Activated T-helper 1 cell treated with Interleukin-2 at 50 U/mL for 16 hours (primary cell): Measurements from ENCODE around the gene ZNF618.
"Not testable (repeated sequence)": the region's sequence is repeated elsewhere in the genome, so short reads cannot be mapped to it uniquely, and the experiment has no call there.

ENCODE experiments used
- DNase-seq: peaks from one replicate; pipeline ENCODE4 v3.0.0-alpha.2; 2020; ENCODE audit warnings: low read depth

Gene ZNF618

GRCh38 chr9:113989714-113990569 is 113.8 kb downstream of the ZNF618 start:
- DNase-seq, result no peak

GRCh38 chr9:113990570-113990907 is 114.4 kb downstream of the ZNF618 start:
- no peak for DNase-seq

DNA sequence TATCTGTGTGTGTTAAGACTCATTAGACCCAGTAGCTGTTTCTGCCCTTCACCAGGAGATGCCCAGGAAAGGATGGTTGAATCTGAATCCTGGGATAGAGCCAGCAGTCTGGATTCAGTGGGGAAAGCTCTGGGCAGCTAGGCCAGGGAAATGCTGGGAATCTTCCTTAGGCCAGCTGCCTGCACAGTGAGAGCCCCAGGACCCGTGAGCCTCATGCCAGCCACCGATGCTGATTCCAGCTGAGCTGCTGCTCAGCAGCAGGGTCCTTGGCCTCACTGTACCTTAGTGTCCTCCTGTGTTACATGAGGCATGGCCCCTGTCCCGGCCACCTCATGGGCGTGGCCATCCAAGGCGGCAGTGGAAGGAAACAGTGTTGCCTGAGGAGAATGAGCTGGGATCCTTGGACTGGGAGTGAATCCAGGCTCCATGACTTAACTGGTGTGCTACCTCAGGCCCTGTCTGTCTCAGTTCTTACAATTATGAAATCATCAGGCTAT is 114.9 kb downstream of the ZNF618 start:
- no peak for DNase-seq

- DNase-seq, result no peak
Observed at GRCh38 chr9:113991714-113992113, 115.6 kb downstream of the ZNF618 start.

DNA sequence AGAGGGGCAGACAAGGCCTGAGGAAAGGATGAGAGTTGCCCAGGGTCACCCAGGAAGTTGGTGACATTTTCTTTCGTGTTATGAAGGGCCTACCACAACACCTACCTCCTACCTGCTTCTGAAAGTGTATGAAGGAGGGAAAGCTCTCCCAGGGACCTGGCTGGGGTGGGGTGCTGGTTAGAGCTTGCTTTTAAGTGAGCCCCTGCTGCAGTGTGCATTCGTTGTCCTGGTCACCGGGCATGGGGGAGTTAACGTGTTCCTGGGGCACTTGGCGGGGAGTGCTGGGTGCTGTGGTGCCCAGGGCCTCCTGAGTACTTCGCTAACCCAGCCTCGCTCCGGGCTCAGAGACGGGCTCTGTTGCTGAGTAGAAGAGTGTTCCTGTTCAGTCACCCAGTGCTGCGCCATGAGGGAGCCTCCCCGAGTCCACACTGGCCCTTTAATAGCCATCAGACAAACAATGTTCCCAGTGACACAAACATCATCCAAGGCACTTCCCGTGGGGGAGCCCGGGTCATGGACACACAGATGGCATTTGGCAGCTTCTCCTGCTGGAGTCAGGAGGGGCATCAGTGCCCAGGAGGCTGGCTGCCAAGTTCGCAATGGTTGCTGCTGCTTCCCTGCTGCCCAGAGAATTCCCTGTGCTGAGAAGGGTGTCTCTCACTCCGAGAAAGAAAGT is 116.3 kb downstream of the ZNF618 start:
- no peak for DNase-seq

DNA sequence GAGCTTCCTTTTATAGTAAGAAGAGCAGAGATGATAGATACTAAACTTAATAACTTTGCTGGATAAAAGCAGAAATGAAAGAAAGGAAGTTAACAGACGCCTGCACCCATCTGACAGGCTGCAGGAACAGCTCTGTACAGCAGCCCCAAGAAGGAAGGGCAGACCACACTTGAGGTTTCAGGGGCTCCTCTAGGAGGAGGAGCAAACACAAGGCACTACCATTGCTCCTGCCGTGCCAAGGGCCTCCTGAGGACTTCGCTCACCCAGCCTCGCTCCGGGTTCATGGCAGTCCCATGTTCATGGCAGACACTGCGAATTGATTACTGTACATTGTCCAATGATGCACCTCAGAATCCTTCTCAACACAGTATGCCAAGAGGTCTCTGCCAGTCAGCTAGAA is 116.9 kb downstream of the ZNF618 start:
- no peak for DNase-seq

- no peak for DNase-seq
Observed at GRCh38 chr9:113993838-113994540, 117.9 kb downstream of the ZNF618 start.

GRCh38 chr9:113995401-113995800 is 119.3 kb downstream of the ZNF618 start:
- no peak for DNase-seq

GRCh38 chr9:113995963-113996362 is 119.9 kb downstream of the ZNF618 start:
- no peak for DNase-seq

DNA sequence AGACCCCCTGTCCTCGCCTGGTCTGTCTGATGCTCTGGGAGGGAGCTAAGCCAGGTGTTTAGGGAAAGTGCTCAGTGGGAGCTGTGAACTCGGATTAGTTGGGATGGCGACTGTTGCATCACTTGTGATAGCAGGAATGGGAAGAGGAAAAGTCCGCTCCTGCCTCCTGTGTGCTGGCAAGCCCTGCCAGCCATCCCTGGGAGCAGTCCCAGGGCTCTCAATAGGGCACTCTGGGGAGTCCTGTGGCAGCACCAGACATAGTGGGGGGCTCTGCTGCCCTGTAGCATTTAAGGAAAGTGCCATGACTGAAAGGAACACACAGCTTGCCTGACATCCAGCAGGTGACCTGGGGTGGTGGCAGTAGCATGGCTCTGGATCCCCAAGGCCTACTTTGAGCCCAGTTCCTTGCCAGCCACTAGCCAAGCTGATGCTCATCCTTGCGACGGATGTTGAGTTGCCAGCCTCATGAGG is 120.5 kb downstream of the ZNF618 start:
- no peak for DNase-seq

- DNase-seq, result not testable (repeated sequence)
Observed at GRCh38 chr9:113997064-113997463, 121.0 kb downstream of the ZNF618 start.

DNA sequence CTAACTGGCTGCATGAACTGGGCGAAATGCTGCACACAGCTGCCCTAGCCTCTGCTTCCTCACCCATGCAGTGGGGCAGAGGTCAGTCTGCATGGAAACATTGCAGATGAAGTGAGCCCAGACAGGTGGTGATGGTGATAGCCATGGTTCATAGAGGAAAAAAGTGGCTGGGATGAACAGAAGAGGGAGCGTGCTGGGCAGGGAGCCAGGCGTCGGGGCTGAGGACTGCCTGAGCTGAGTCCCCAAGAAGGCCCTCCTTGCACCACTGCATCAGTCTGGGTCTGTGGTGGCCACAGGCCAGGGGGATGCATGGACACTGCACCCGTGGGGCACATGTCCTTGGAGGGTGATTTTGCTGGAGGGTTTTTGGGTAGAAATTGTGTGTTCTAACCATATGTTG is 121.5 kb downstream of the ZNF618 start:
- DNase-seq, result no peak

- no peak for DNase-seq
Observed at GRCh38 chr9:113998114-113998513, 122.0 kb downstream of the ZNF618 start.

DNA sequence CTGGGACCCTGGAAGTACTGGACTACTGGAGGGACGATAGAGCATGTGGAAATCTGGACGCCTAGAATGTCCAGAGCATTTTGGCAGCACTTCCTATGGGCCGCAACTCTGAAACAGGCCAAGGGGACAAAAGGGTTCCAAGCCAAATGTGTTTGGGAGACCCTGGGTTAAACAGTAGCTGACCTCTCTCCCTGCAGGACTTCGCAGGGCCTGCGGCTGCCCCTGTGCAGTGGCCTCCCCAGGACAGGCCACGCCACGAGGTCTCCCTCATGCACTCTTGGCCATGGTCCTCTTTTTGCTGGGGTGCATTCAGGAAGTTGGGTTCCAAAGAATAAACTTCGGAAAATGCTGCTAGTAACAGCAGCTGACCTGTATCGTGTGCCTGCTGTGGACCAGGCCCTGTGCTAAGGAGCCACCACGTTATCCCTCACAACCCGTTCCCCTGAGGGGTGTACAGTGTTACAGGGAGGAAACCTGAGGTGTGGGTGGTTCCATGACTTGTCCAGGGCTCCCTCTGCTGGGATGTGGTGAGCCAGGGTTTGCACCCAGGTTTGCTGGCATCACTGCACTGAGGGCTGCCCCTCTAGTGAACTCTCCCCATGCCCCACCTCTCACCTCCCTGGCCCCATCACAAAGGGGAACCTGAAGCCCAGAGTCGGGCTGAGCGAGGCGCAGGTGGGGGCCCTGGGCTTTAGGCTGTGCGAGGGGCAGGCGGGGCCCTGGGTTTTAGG is 122.6 kb downstream of the ZNF618 start:
- no peak for DNase-seq

DNA sequence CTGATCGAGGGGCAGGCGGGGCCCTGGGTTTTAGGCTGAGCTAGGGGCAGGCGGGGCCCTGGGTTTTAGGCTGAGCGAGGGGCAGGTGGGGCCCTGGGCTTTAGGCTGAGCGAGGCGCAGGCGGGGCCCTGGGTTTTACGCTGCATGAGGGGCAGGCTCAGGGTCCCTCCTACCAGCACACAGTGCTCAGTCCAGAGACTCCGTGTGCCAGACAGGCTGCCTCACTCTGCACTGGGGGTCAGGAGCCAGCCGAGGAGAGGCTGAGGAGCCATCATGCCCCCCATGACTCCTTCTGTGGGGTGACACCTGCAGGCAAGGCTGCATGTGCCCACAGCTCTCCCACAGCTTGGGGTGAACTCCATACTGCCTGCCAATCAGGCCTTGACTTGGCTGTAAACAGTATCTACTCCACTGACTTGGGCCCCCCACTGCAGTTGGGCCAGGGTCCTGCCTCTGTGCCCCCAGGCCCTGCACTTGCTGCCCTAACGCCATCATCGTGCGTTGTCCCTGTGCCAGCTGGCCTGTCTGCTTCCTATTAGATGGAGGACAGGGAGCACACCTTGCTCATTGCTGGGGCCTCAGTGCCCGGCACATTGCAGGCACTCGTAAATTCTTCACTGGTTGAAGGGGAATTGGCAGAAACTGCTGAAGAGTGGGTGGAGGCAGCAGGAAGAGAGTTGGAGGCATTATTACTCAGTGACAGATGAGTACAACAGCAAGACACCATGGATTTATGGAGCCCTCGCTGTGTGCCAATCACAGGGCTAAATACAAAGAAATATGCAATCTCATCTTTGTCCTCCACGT is 123.3 kb downstream of the ZNF618 start:
- DNase-seq, result no peak

- DNase-seq, result no peak
Observed at GRCh38 chr9:114000063-114000454, 124.0 kb downstream of the ZNF618 start.

GRCh38 chr9:114000671-114001409 is 124.7 kb downstream of the ZNF618 start:
- DNase-seq, result no peak

- DNase-seq, result no peak
Observed at GRCh38 chr9:114001410-114001685, 125.2 kb downstream of the ZNF618 start.

- no peak for DNase-seq
Observed at GRCh38 chr9:114001794-114002261, 125.7 kb downstream of the ZNF618 start.

DNA sequence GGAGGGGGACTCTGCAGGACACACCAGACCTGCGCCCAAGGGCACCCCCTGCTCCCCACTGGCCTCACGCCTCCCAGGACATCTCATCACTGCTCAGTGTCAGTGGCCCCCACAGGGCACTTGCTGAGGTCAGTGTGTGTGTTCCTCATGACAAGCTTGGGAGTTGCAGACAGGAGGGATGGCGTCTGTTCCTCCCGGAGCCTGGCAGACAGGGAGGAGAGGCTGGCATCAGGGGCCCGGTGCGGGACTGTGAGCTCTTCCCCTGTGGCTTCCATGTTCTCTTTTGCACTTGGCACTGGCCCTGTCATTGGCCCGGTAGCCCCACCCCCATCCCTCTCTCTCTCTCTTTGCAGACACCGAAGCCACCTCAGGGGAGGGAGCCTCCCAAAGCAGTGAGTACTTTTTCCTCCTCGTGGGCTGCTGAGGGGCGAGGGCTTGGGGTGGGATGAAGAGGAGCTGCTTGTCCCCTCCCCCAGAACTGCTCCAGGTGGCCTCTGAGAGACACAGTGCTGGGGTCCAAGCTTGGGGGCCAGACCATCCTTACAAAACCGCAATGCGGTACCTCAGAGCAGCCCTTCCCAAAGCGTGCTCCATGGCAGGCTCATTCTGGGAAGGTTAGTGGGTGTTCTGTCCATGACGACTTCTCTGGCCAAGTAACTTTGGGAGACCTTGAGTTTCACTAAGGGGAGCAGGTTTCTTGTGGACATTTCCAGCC is 126.3 kb downstream of the ZNF618 start:
- no peak for DNase-seq
